Stomach (tissue), 9 donors: Measurements from ENCODE around the gene ACOXL. TPM values are rescaled to one million over a fixed set of nuclear protein-coding genes. Genes with fewer than 3 reads are reported as not detected.

ENCODE experiments used
- DNase-seq, 2 donors: peaks; one replicate each; pipeline versions ENCODE4 v3.0.0 to v3.0.0-alpha.2; 2013 to 2019
- H3K27ac ChIP-seq, 5 donors: fragments of 200-600 bp in 4 of 5; sonication (generic) in 4 of 5; one replicate each; pipeline ENCODE4 v1.5.1; 2013 to 2019; ENCODE audit warnings: mild to moderate bottlenecking in 1 of 5, moderate library complexity in 1 of 5
- H3K27me3 ChIP-seq, 3 donors: fragments of 200-600 bp; sonication (generic); one replicate each; pipeline ENCODE4 v1.5.1; 2017 to 2019; ENCODE audit warnings: mixed run types in 1 of 3
- H3K36me3 ChIP-seq, 4 donors: fragments of 200-600 bp; sonication (generic); 1 replicate in 3 of 4; 2 replicates in 1 of 4; pipeline ENCODE4 v1.5.1; 2016 to 2019
- H3K4me1 ChIP-seq, 4 donors: fragments of 200-600 bp; sonication (generic); one replicate each; pipeline ENCODE4 v1.5.1; 2016 to 2019
- H3K4me3 ChIP-seq, 4 donors: fragments of 200-600 bp; sonication (generic) in 3 of 4; one replicate each; pipeline ENCODE4 v1.5.1; 2016 to 2019; ENCODE audit warnings: mild to moderate bottlenecking in 1 of 4
- H3K9me3 ChIP-seq, 4 donors: fragments of 200-600 bp; sonication (generic); one replicate each; pipeline ENCODE4 v1.5.1; 2016 to 2019
- EP300 ChIP-seq: sonication (generic); formaldehyde crosslinking; IDR thresholded peaks from one replicate; pipeline ENCODE4 v1.6.1; 2017; ENCODE audit warnings: antibody characterized with exemption
- POLR2A ChIP-seq, 4 donors: fragments of 450-650 bp; IDR thresholded peaks; one replicate each; pipeline ENCODE4 v1.6.1; 2016; ENCODE audit warnings: antibody characterized with exemption in 4 of 4, control low read depth in 2 of 4, mild to moderate bottlenecking in 1 of 4, moderate library complexity in 1 of 4
- POLR2AphosphoS5 ChIP-seq, 3 donors: sonication (generic); formaldehyde crosslinking; IDR thresholded peaks; one replicate each; pipeline ENCODE4 v1.6.1; 2016; ENCODE audit warnings: antibody characterized with exemption in 3 of 3
- WGBS, 5 donors: extraction: QIAGEN DNeasy Blood & Tissue Kit in 3 of 5; methylation state at CpG; one replicate each; pipeline versions ENCODE4 v1.1.5 to v1.1.7; 2013 to 2018; 5-methylcytosine and 5-hydroxymethylcytosine counted together
- intact Hi-C: fragments of 100-400 bp; cut with DNase I; formaldehyde crosslinking; loops from one replicate; pipeline ENCODE4 v1.15.1; 2023; ENCODE audit warnings: low total_unique reads
- polyA plus RNA-seq, 3 donors: library from polyadenylated mRNA; stranded (reverse); fragments of 200-250 nt; gene quantifications; one replicate each; pipeline ENCODE4 v1.2.3, GENCODE V29; 2013
- total RNA-seq, 5 donors: library from RNA; depleted of rRNA; stranded (reverse); fragments of >200 nt; gene quantifications; one replicate each; pipeline versions ENCODE4 v1.1.0 to v1.2.3, GENCODE V29; 2014 to 2016
- TF ChIP-seq, protein P1 (sequence below), 7 experiments: fragments of 450-650 bp in 4 of 7; fragments of 200-600 bp in 3 of 7; sonication (generic) in 3 of 7; IDR thresholded peaks; one replicate each; pipeline ENCODE4 v1.5.1; 2016 to 2019; ENCODE audit warnings: antibody characterized with exemption in 7 of 7, control low read depth in 2 of 7, mild to moderate bottlenecking in 1 of 7
- donor health status: healthy with polysubstance abuse.
- donor health status: Bipolar disorder and iron deficiency.
- donor health status: healthy.

The ACOXL gene
- total and polyA plus RNA-seq, 8 donors: 0.10 to 1.3 (median 0.45) TPM; not detected in 3

DNA sequence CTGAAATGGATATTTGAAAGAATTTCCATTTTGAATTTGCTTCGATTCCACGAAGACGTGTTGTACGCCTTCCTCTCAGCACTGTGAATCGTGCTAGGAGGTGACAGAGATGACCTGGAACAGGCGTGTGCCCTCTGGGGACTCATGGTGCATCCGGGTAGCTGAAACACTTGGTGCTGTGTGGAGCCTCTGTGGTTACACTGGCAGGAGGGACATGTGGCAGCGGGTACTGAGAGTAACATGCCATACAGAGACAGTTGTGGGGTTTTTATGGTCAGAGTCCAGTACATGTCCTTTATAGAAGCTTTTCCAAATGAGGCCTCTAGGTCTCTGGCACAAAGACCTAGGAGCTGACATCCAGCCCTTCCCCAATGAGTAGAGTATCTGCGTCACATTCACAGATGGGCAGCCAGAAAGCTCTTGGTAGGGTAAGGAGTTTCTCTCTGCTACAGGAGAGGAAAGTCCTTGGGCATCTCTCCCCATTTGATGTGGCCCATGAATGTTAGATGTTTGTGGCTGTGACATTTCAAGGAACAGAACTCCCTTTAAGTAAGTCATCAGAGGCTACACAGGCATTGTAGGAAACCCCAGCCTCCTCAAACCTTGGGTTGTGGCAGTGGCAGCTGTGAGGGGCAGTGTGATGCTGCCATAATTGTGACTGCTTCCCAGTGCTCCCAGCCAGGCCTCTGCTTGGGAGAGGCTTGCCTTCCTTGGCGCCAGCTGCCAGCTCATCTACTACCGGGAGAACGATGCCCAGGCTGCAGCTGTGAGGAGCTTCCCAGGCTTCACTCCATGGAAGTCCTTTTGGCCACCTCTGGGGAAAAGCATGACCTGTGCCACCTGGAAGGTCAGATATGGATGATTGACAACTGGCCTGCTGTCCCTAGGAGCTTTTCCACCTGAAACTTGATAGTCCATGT lies 80.6 kb downstream of the ACOXL start:
- Histone ChIP-seq H3K27ac (no peak overlapping the region), H3K9me3 (no peaks in the 10 kb centered on the region), H3K27me3 (no peaks in the 10 kb centered on the region), H3K36me3 (no peaks in the 10 kb centered on the region), H3K4me3 (no peak overlapping the region), H3K4me1 (peaks cover 0 to 6% (median 3%) of the 10 kb centered on the region in 4 donors)
- intact Hi-C loops: loop anchor here (10.0 kb wide), 1 partner anchor 302 kb away; no protein-coding TSS in a partner anchor
- no peak for DNase-seq
- WGBS, 5 donors: 90 to 94% (median 93%) methylated on average over 12 of the region's 12 CpGs
- no peak for TF ChIP-seq EP300

DNA sequence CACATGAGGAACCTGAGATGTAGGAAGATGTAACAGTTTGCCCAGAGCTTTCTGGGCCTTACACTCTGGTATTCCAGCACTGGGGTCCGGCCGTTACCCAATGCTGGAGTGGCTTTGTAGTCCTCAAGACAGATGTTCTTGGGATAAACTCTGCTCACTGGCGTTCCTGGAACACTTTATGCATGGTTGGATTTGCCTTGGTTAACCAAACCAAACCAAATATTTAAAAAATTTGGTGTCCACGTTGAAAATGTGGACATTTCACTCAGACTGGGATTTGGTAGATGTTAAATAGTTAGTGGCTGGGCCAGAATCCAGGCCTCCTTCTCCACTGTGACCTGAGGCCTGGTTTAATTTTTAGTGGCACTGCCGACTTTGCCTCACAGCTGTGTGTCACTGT lies 81.5 kb downstream of the ACOXL start:
- H3K27me3 ChIP-seq: no peaks in the 10 kb centered on the region
- TF ChIP-seq, protein P1, sequence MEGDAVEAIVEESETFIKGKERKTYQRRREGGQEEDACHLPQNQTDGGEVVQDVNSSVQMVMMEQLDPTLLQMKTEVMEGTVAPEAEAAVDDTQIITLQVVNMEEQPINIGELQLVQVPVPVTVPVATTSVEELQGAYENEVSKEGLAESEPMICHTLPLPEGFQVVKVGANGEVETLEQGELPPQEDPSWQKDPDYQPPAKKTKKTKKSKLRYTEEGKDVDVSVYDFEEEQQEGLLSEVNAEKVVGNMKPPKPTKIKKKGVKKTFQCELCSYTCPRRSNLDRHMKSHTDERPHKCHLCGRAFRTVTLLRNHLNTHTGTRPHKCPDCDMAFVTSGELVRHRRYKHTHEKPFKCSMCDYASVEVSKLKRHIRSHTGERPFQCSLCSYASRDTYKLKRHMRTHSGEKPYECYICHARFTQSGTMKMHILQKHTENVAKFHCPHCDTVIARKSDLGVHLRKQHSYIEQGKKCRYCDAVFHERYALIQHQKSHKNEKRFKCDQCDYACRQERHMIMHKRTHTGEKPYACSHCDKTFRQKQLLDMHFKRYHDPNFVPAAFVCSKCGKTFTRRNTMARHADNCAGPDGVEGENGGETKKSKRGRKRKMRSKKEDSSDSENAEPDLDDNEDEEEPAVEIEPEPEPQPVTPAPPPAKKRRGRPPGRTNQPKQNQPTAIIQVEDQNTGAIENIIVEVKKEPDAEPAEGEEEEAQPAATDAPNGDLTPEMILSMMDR (IDR thresholded peaks at IDR 0.05): no peak
- TF ChIP-seq POLR2A (IDR thresholded peaks at IDR 0.05): no peak
- no peak for TF ChIP-seq EP300
- no peak for TF ChIP-seq POLR2AphosphoS5 (IDR thresholded peaks at IDR 0.05)
- H3K9me3 ChIP-seq: no peaks in the 10 kb centered on the region
- H3K4me3 ChIP-seq: no peak overlapping the region
- H3K36me3 ChIP-seq: no peaks in the 10 kb centered on the region
- 75 to 88% (median 80%) methylated on average over 5 of the region's 5 CpGs for WGBS, 5 donors
- H3K4me1 ChIP-seq: peaks cover 0 to 6% (median 3%) of the 10 kb centered on the region in 4 donors
- intact Hi-C loops: loop anchor here (10.0 kb wide), 1 partner anchor 301 kb away; no protein-coding TSS in a partner anchor
- no peak overlapping the region for H3K27ac ChIP-seq
- no peak for DNase-seq

DNA sequence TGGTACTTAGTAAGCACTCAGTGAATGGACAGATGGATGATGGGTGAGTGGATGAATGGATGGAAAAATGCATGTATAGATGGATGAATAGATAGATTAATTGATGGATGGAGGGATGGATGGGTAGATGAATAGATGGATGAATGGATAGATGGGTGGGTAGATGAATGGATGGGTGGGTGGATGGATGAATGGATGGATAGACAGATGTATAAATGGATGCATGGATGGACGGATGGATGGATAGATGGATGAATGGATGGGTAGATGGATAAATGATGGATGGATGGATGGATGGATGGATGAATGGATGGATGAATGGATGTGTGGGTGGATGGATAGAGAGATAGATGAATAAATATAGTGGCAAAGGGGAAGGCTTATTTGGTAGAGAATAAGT lies 83.6 kb downstream of the ACOXL start:
- H3K4me3 ChIP-seq: no peak overlapping the region
- H3K27me3 ChIP-seq: no peaks in the 10 kb centered on the region
- WGBS, 5 donors: 85 to 97% (median 91%) methylated on average over 1 of the region's 1 CpG
- H3K9me3 ChIP-seq: no peaks in the 10 kb centered on the region
- no peak for TF ChIP-seq POLR2AphosphoS5 (IDR thresholded peaks at IDR 0.05)
- TF ChIP-seq EP300: no peak
- TF ChIP-seq, protein P1 (IDR thresholded peaks at IDR 0.05): no peak
- TF ChIP-seq POLR2A (IDR thresholded peaks at IDR 0.05): no peak
- H3K4me1 ChIP-seq: peaks cover 0 to 6% (median 3%) of the 10 kb centered on the region in 4 donors
- intact Hi-C loops: loop anchor here (10.0 kb wide), 1 partner anchor 299 kb away; no protein-coding TSS in a partner anchor
- H3K36me3 ChIP-seq: no peaks in the 10 kb centered on the region
- no peak overlapping the region for H3K27ac ChIP-seq
- no peak for DNase-seq

DNA sequence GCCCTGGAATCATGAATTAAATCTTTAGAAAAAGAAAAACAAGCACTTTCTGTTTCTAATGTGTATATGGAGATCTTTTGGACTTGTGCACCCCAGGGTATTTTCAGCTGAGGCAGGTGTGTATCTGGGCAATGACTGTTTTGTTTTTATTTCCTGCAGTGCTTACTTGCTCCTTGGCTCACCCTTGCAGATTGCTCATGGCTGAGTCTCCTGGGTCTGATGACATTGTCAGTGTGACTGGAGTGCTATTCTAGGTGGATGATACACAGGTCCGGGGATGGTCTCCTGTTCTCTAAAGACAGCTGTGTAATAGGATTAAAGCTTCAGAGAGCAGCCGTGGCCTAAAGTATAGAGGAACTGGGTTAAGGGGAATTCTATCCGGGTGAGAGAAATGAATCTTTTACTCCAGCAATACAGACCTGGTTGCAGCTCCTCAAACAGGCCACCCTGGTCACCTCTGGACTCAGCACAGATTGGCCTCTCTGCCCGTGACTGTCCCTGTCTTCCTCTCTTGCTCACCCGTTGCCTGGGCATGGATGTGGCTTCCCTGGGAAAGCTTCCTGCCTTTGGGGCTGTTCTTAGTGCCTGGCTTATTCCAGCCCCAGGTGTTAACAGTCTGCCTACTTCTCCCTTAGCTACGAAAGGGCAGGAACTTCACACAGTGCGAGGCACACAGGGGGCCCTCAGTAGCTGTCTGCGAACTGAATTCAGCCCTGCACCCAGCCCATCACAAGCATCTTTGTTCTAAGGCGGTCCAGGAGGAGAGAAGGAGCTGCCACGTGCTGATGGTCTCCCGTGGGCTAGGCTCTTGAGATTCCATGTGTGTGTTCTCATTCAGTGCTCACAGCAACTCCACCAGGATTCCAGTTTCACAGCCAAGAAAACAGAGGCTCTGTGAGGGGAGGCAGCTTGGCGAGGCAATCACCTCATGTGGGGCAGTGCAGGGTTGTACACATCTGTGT lies 84.3 kb downstream of the ACOXL start:
- Histone ChIP-seq H3K9me3 (no peaks in the 10 kb centered on the region), H3K36me3 (no peaks in the 10 kb centered on the region), H3K4me1 (peaks cover 0 to 5% (median 2%) of the 10 kb centered on the region in 4 donors), H3K27ac (no peak overlapping the region), H3K27me3 (no peaks in the 10 kb centered on the region), H3K4me3 (no peak overlapping the region)
- TF ChIP-seq POLR2AphosphoS5 (IDR thresholded peaks at IDR 0.05): no peak
- no peak for DNase-seq
- intact Hi-C loops: loop anchor here (10.0 kb wide), 1 partner anchor 298 kb away; no protein-coding TSS in a partner anchor
- WGBS, 5 donors: 82 to 87% (median 85%) methylated on average over 12 of the region's 12 CpGs
